ENCODE measurements around the gene EOLA1. TPM values are rescaled to one million over a fixed set of nuclear protein-coding genes. Genes with fewer than 3 reads are reported as not detected.
"Not testable (repeated sequence)": the region's sequence is repeated elsewhere in the genome, so short reads cannot be mapped to it uniquely, and the experiment has no call there.

Gene EOLA1
- 23.5 and 30.3 TPM in 2 replicates for total RNA-seq (2014; rRNA removed; shearing (Covaris generic); ENCODE audit: low replicate concordance)

GRCh38 chrX:149540621-149541520 is at the start of gene EOLA1:
Gene EOLA1 (plus strand): TSS chrX:149541012. CDS start chrX:149545631, 4,619 bp downstream.
- in situ Hi-C loops (cut with HindIII; ENCODE audit: low pct_unique_long_range_greater_than_20kb, low sequenced_read_pairs): no loop called here
- peak; percentile 96 for DNase-seq (ENCODE audit: low read depth)

GRCh38 chrX:149491812-149492211 is 49.0 kb upstream of the EOLA1 start:
- in situ Hi-C loops (cut with HindIII; ENCODE audit: low pct_unique_long_range_greater_than_20kb, low sequenced_read_pairs): no loop called here
- DNase-seq (ENCODE audit: low read depth): no peak

DNA sequence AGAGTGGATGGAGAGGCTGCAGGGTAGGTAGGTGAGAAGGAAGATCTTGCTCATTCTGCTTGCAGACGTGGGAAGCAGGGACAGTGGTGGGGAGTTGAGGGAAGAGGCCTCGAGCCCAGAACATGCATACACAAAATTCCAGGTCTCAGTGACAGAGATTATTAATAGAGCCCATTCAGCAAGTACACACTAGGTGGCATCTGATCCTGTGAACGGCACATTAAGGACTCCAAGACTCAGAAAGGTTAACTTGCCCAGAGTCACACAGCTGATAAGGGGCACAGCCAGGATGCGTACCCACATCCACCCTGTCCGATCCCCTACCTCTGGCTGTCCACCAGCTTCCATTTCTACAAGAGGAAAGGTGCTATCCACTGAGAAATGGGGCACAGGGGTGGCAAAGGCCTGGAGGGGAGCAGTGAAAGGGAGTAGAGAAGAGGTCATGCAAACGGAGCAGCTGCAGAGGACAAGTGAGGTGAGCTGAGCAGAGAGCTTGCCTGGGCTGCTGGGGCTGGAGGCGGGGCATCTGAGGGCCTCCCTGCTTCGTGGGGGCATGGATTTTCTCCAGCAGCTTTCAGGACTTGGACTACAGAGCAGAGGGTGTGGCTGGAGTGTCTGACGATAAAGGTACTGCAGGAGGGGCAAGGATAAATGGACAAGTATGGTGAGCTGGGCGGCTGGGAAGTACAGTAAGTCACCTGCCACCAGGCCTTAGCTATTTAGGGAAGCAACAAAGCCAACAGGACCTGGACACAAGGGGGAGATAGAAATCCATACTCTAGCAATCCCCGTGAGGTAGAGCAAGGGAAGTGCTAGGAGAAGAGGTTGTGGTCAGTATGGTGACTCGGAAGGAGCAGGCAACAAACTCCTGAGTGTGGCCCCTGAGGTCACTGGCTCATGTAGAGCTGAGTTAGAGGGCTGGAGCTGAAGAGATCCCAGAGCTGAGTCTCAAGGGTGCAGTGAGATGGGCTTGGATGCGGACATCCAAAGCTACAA is 46.9 kb upstream of the EOLA1 start:
- in situ Hi-C loops (cut with HindIII; ENCODE audit: low pct_unique_long_range_greater_than_20kb, low sequenced_read_pairs): no loop called here

GRCh38 chrX:149494844-149495565 is 45.8 kb upstream of the EOLA1 start:
- in situ Hi-C loops (cut with HindIII; ENCODE audit: low pct_unique_long_range_greater_than_20kb, low sequenced_read_pairs): no loop called here
- DNase-seq (ENCODE audit: low read depth): no peak

More for the DNA sequence above, 46.9 kb upstream of the EOLA1 start:
- peak; percentile 36 for DNase-seq (ENCODE audit: low read depth)

DNA sequence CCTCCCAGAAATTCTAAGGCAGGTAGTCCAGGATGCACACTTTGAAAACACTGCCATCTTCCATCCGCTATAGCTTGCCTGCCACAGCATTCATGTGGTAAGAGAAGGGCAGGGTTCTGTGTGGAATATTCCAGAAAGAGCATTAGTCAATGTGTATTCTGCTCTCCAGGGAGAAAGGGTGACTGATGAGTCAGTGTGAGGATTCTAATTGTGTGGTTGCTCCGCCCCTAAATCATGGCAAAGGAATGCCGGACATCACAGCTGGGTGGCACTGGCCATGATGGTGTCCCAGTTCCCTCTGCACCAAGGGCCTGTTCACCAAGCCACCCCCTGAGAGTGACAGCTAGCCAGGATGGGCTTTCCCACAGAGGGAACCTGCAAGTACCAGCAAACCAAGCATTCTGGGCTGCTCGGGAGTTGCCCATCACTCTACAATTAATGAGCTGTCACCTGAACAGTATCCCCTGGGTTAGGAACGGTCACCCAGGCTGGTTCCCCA is 45.2 kb upstream of the EOLA1 start:
- in situ Hi-C loops (cut with HindIII; ENCODE audit: low pct_unique_long_range_greater_than_20kb, low sequenced_read_pairs): no loop called here
- DNase-seq (ENCODE audit: low read depth): peak; percentile 86

DNA sequence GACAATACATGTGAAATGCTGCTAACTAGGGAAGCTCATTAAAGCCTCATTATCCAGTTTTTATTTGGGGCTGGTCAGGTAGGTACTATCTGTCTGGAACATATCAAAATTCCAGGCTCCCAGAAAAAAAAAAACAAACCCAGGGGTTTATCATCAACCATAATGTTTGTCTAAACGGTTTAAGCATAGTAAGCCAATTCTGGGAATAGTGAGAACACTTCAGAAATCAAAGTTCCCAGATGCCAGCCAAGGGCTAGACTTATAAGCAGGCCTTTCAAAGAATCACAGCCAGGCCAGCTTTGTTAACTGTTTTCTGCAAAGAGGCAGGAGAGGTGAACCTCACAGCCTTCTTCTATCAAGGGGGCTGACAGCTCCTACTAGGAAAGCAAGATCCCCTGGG is 43.8 kb upstream of the EOLA1 start:
- DNase-seq (ENCODE audit: low read depth): no peak
- in situ Hi-C loops (cut with HindIII; ENCODE audit: low pct_unique_long_range_greater_than_20kb, low sequenced_read_pairs): no loop called here

- no peak for DNase-seq (ENCODE audit: low read depth)
- in situ Hi-C loops (cut with HindIII; ENCODE audit: low pct_unique_long_range_greater_than_20kb, low sequenced_read_pairs): no loop called here
Measured at GRCh38 chrX:149497626-149498025, 43.2 kb upstream of the EOLA1 start.

DNA sequence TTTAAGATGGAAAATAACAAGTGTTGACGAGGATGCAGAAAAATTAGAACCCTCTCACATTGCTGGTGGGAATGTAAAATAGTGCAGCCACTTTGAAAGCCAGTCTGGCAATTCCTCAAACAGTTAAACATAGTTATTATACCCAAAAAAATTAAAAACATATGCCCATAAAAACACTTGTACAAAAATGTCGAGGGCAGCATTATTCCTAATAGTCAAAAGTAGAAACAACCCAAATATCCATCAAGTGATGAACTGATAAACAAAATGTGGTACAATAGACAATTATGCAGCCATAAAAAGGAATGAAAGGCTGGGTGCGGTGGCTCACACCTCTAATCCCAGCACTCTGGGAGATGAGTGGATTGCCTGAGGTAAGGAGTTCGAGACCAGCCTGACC is 42.0 kb upstream of the EOLA1 start:
- no peak for DNase-seq (ENCODE audit: low read depth)
- in situ Hi-C loops (cut with HindIII; ENCODE audit: low pct_unique_long_range_greater_than_20kb, low sequenced_read_pairs): no loop called here

DNA sequence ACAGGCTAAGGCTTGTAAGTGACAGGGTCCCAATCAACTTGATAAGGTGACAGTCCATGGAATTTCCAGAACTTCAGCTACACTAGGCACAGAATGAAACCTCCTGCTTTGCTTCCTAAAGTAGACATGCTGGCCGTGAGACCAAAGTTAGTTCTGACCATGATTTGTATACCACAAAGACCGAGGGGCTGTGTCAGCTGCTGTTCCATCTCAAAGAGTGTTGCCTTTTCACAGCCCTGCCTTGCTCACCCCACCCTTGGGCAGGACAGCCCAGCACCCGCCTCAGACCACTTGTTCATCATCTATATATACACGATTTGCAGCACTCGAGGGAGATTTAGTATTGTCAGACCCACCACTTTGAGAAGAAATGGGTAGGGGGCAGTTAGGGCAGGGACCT is 41.0 kb upstream of the EOLA1 start:
- in situ Hi-C loops (cut with HindIII; ENCODE audit: low pct_unique_long_range_greater_than_20kb, low sequenced_read_pairs): no loop called here
- no peak for DNase-seq (ENCODE audit: low read depth)

DNA sequence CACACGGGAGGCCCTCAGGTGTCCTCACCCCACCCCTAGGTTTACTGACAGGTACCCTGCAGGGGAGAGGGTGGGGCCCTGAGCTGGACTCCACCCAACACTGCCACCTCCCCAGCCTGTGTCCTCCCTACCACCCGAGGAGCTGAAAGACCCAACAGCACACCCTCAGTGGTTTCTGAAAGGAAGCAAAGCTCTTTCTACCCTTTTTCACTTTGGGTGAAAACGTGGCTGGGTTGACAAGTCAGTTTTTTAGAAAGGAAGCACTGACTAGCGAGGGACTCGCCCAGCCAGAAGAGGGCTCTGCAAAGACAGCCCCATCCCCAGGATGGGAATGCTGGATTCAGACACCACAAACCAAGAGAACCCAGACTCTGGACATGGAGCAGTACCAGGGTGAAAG is 37.9 kb upstream of the EOLA1 start:
- in situ Hi-C loops (cut with HindIII; ENCODE audit: low pct_unique_long_range_greater_than_20kb, low sequenced_read_pairs); DNase-seq (ENCODE audit: low read depth): not testable (repeated sequence)

DNA sequence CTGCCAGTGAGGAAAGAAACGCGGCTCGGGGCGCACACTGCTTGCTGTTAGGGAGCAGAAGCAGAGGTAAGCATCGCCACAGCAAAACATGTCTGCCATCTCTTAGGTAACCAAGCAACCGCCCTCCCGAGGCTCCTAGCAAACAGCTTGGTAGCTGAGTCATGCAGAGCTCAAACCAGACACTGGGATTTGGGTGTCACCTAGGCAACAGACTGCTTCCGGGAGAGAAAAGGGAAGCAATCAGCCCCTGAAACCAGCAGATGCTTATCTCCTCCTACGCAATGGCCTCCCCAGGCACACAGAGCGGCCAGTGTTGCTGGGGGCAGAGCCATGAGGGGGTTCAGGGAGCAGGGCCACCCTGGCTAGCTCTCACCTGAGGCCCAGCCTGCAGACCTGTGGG is 37.4 kb upstream of the EOLA1 start:
- peak; percentile 69 for DNase-seq (ENCODE audit: low read depth)
- in situ Hi-C loops (cut with HindIII; ENCODE audit: low pct_unique_long_range_greater_than_20kb, low sequenced_read_pairs): not testable (repeated sequence)

DNA sequence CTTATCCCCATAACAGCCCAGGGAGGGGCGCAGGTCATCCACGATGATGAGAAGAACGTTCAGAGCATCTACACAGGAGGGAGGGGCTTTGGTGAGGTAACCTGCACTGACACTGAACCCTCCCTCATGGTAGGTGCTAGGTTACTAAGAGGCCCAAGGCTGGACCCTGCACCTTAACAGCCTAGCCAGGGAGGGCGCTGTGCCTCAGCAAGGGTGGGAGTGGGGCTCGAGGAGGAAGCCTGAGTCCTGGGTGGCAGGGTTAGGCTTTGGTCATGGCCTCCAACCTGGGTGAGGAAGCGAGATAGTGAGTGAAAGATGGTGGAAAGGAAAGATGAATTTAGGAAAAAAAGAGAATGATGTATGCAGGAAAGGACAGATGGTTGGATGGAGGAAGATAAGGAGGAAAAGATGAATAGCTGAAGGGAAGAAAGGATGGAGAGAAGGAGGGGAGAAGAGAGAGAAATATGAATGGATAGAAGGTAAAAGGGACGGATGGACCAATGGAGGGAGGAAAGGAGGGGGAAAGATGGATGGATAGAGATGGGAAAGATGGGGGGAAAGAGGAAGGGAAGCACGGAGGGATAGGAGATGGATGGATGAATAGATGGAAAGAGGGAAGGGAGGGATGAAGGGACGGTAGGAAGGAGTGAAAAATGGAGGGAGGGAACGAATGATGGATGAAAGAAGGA is 36.4 kb upstream of the EOLA1 start:
- peak; percentile 53 for DNase-seq (ENCODE audit: low read depth)
- in situ Hi-C loops (cut with HindIII; ENCODE audit: low pct_unique_long_range_greater_than_20kb, low sequenced_read_pairs): no loop called here

DNA sequence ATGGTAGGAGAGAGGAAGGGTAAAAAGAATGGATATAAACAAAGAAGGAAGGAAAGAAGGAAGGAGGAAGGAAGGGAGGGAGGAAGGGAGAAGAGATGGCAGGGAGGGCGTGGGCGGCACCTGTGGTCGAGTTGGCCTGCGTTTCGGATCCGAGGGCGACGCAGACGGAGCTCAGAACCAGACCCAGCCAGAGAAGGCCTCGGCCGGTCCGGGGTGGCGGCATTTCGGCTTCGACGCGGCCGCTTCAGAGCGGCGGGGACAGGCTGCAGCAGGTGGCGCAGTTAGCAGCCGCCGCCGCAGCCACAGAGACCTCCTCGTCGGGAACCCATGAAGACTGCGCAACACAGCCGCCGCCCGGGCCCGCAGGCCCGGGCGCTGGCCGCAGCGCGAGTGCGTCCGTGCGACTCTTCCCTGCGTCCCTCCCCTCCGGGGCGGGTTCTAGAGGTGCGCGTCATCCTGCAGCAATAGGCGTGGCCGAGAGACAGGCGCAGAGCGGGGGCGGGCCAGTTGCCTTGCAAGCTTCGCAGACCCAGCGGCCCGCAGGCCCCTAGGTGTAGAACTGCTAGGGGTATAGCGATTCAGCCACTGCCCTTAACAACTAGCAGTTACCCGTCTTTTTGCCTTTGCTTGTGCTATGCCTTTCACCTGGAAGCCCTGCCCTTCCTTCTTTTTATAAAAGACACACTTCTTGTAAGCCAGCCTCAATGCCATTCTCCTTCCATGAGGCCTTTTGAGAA is 35.7 kb upstream of the EOLA1 start, which contains the start of gene IDS:
Gene IDS, minus strand, starts transcription at position 392 of the 737 bp plus-strand sequence. Its CDS starts 169 bp downstream, at position 223.
- in situ Hi-C loops (cut with HindIII; ENCODE audit: low pct_unique_long_range_greater_than_20kb, low sequenced_read_pairs): no loop called here
- DNase-seq (ENCODE audit: low read depth): peak; percentile 80

- DNase-seq (ENCODE audit: low read depth): no peak
- in situ Hi-C loops (cut with HindIII; ENCODE audit: low pct_unique_long_range_greater_than_20kb, low sequenced_read_pairs): no loop called here
Measured at GRCh38 chrX:149505671-149506070, 35.1 kb upstream of the EOLA1 start.

DNA sequence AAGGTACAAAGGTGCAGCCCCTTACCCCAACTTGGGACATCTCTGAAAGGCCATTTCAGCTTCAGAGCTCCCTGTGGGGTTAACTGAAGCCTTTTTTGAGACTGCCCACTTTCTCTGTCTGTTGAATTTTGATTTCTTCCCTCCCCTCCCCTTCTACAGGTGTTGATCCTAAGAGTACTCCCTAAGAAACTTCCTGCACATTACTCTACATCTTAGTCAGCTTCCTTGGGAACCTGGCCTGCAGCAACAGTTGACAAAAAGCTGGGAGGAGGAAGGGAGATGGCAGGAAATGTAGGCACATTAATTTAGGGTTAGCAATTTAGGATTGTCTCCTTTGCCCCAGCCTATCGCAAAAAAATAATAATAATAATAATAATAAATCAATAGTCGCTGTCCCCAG is 34.5 kb upstream of the EOLA1 start:
- DNase-seq (ENCODE audit: low read depth): no peak
- in situ Hi-C loops (cut with HindIII; ENCODE audit: low pct_unique_long_range_greater_than_20kb, low sequenced_read_pairs): no loop called here

DNA sequence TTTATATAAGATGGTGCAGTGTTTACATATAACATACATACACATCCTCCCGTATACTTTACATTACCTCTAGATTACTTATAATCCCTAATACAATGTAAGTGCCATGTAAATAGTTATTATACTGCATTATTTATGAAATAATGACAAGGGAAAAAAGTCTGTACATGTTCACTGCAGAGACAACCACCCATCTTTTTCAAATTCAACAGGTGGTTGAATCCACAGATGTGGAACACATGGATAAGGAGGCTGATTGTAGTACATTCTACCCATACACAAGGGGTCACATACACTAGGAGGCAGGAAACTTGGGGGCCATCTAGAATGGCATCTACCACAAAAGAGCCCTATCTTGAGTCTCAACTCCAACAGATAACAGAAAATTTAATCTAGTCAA is 32.3 kb upstream of the EOLA1 start:
- no peak for DNase-seq (ENCODE audit: low read depth)
- in situ Hi-C loops (cut with HindIII; ENCODE audit: low pct_unique_long_range_greater_than_20kb, low sequenced_read_pairs): no loop called here

DNA sequence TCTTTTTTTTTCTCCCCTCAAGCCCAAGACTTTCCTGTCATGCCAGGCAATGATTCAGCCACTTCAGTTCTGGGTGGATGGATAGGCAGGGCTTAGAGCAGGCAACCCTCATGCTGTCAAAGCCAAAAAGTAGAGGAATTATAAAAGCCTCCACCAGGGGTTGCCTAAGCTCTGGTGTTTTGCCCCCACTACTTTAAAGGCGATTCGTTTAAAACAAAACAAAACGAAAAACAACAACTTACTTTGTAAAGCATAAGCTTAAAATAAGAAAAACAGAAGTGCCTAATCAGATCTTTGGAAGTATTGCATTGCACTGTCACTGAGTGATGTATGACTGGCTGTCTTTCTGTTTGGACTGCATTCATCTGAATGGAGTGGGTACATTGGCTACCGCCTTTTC is 30.4 kb upstream of the EOLA1 start:
- no peak for DNase-seq (ENCODE audit: low read depth)

More for the DNA sequence above, 30.4 kb upstream of the EOLA1 start:
- in situ Hi-C loops (cut with HindIII; ENCODE audit: low pct_unique_long_range_greater_than_20kb, low sequenced_read_pairs): no loop called here
